22Rv1 (cell line): ENCODE measurements around the gene SRSF1.

Source experiments
- ZFX ChIP-seq: fragments of 450-650 bp; IDR thresholded peaks from 2 replicates; pipeline ENCODE4 v1.6.1; 2017; ENCODE audit warnings: antibody characterized with exemption, borderline replicate concordance
- TF ChIP-seq, protein P1 (sequence below): fragments of 450-650 bp; IDR thresholded peaks from 2 replicates; pipeline ENCODE4 v1.5.1; 2017; ENCODE audit warnings: mild to moderate bottlenecking

DNA sequence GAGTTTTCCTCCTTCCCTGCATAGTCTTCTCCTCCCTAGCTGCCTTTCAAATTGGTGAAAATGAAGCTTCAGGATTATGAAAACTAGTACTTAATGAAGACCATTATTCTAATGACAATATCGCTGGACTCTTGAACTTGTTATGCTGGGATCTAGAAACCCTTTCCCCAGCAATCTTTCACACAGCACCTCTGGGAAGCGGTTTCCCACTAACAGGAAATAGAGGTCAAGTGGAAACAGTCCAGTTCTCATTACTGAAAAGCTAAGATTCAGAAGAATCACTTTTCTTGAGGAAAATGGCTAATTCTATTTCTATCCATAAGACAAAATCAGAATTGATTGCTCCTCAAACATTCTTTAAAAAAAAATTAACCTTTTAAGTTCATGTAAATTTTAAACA is 17.0 kb downstream of the SRSF1 start:
- TF ChIP-seq, protein P1, sequence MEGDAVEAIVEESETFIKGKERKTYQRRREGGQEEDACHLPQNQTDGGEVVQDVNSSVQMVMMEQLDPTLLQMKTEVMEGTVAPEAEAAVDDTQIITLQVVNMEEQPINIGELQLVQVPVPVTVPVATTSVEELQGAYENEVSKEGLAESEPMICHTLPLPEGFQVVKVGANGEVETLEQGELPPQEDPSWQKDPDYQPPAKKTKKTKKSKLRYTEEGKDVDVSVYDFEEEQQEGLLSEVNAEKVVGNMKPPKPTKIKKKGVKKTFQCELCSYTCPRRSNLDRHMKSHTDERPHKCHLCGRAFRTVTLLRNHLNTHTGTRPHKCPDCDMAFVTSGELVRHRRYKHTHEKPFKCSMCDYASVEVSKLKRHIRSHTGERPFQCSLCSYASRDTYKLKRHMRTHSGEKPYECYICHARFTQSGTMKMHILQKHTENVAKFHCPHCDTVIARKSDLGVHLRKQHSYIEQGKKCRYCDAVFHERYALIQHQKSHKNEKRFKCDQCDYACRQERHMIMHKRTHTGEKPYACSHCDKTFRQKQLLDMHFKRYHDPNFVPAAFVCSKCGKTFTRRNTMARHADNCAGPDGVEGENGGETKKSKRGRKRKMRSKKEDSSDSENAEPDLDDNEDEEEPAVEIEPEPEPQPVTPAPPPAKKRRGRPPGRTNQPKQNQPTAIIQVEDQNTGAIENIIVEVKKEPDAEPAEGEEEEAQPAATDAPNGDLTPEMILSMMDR: no peak
- no peak for TF ChIP-seq ZFX
